SK-N-SH (cell line): Measurements from ENCODE around the gene CCP110.

ENCODE experiments used
- CTCF ChIP-seq: fragments of 200-600 bp; sonication (generic); IDR thresholded peaks from 2 replicates; pipeline ENCODE4 v1.6.1; 2017; ENCODE audit warnings: antibody characterized with exemption, mild to moderate bottlenecking, moderate library complexity
- EP300 ChIP-seq, 2 experiments: IDR thresholded peaks; 2 replicates each; pipeline versions ENCODE4 v1.4.0 to v1.6.1; 2012; ENCODE audit warnings: borderline replicate concordance in 1 of 2, low read depth in 1 of 2, low read length in 1 of 2
- JUND ChIP-seq: IDR thresholded peaks from 2 replicates; pipeline ENCODE4 v1.4.0; 2012
- POLR2AphosphoS5 ChIP-seq: IDR thresholded peaks from 2 replicates; pipeline ENCODE4 v1.6.1; 2012; ENCODE audit warnings: low read depth, low read length
- SMC3 ChIP-seq: IDR thresholded peaks from 2 replicates; pipeline ENCODE4 v1.6.1; 2012; ENCODE audit warnings: low read depth, low read length, improper control_type of control experiment
- TAF1 ChIP-seq: IDR thresholded peaks from 2 replicates; pipeline ENCODE4 v1.6.1; 2012; ENCODE audit warnings: low read depth, mild to moderate bottlenecking, low read length, moderate library complexity, borderline replicate concordance
- TF ChIP-seq, protein P1 (sequence below): IDR thresholded peaks from 2 replicates; pipeline ENCODE4; 2012
- TF ChIP-seq, protein P2 (sequence below): IDR thresholded peaks from 2 replicates; pipeline ENCODE4 v1.6.1; 2012; ENCODE audit warnings: mild to moderate bottlenecking, low read depth, low read length, moderate library complexity
- TF ChIP-seq, protein P3 (sequence below): IDR thresholded peaks from 2 replicates; pipeline ENCODE4 v1.4.0; 2012; ENCODE audit warnings: low read depth

DNA sequence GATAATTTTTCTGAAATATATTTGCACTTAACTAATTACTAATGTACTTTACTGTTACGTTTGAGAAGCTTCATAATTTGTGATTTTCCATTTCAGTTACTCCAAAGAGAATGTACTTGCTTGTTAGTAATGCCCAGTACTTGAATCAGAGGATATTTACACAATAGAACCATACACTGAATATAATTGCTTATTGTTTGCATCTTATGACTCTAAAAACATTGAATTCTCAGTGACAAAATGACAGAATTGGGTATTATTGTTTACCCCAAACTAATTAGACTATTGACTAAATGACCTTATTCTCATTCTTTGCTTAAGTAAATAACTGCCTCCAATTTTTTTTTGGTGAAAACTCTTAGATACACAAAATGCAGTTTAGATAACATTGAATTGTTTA is 8.9 kb downstream of the CCP110 start:
- no peak for TF ChIP-seq CTCF
- no peak for TF ChIP-seq SMC3
- TF ChIP-seq JUND, result no peak
- TF ChIP-seq, protein P1, sequence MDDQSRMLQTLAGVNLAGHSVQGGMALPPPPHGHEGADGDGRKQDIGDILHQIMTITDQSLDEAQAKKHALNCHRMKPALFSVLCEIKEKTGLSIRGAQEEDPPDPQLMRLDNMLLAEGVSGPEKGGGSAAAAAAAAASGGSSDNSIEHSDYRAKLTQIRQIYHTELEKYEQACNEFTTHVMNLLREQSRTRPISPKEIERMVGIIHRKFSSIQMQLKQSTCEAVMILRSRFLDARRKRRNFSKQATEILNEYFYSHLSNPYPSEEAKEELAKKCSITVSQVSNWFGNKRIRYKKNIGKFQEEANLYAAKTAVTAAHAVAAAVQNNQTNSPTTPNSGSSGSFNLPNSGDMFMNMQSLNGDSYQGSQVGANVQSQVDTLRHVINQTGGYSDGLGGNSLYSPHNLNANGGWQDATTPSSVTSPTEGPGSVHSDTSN, result no peak
- no peak for TF ChIP-seq EP300 (IDR thresholded peaks at IDR 0.05; ENCODE audit: borderline replicate concordance in 1 of 2, low read depth in 1 of 2, low read length in 1 of 2)
- no peak for TF ChIP-seq POLR2AphosphoS5
- TF ChIP-seq, protein P2, sequence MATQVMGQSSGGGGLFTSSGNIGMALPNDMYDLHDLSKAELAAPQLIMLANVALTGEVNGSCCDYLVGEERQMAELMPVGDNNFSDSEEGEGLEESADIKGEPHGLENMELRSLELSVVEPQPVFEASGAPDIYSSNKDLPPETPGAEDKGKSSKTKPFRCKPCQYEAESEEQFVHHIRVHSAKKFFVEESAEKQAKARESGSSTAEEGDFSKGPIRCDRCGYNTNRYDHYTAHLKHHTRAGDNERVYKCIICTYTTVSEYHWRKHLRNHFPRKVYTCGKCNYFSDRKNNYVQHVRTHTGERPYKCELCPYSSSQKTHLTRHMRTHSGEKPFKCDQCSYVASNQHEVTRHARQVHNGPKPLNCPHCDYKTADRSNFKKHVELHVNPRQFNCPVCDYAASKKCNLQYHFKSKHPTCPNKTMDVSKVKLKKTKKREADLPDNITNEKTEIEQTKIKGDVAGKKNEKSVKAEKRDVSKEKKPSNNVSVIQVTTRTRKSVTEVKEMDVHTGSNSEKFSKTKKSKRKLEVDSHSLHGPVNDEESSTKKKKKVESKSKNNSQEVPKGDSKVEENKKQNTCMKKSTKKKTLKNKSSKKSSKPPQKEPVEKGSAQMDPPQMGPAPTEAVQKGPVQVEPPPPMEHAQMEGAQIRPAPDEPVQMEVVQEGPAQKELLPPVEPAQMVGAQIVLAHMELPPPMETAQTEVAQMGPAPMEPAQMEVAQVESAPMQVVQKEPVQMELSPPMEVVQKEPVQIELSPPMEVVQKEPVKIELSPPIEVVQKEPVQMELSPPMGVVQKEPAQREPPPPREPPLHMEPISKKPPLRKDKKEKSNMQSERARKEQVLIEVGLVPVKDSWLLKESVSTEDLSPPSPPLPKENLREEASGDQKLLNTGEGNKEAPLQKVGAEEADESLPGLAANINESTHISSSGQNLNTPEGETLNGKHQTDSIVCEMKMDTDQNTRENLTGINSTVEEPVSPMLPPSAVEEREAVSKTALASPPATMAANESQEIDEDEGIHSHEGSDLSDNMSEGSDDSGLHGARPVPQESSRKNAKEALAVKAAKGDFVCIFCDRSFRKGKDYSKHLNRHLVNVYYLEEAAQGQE, result no peak
- TF ChIP-seq, protein P3, sequence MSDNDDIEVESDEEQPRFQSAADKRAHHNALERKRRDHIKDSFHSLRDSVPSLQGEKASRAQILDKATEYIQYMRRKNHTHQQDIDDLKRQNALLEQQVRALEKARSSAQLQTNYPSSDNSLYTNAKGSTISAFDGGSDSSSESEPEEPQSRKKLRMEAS, result no peak
- TF ChIP-seq TAF1, result no peak
